ENCODE data around the gene HOXC10. TPM values are rescaled to one million over a fixed set of nuclear protein-coding genes. Genes with fewer than 3 reads are reported as not detected.

The HOXC10 gene
- total RNA-seq, 1 donor from 2014 or later = not detected

- H3K27ac Mint-ChIP-seq (ENCODE audit: unreplicated experiment) = no peak overlapping the region
- peaks cover 21% of the 10 kb centered on the region for H3K4me1 Mint-ChIP-seq (ENCODE audit: unreplicated experiment)
- no peak for DNase-seq (ENCODE audit: extremely low spot score, unreplicated experiment)
- H3K27me3 Mint-ChIP-seq (ENCODE audit: unreplicated experiment) = peaks cover 82% of the 10 kb centered on the region
- H3K9me3 Mint-ChIP-seq (ENCODE audit: unreplicated experiment) = peaks cover 4% of the 10 kb centered on the region
- TF ChIP-seq CTCF (IDR thresholded peaks at IDR 0.05) = no peak
- no peak overlapping the region for H3K4me3 Mint-ChIP-seq (ENCODE audit: unreplicated experiment)
- no peaks in the 10 kb centered on the region for H3K36me3 Mint-ChIP-seq (ENCODE audit: unreplicated experiment)
These were observed 49.2 kb downstream of the HOXC10 start for GRCh38 chr12:54033980-54034784.

- peaks cover 4% of the 10 kb centered on the region for H3K9me3 Mint-ChIP-seq (ENCODE audit: unreplicated experiment)
- no peak overlapping the region for H3K27ac Mint-ChIP-seq (ENCODE audit: unreplicated experiment)
- peaks cover 83% of the 10 kb centered on the region for H3K27me3 Mint-ChIP-seq (ENCODE audit: unreplicated experiment)
- no peaks in the 10 kb centered on the region for H3K36me3 Mint-ChIP-seq (ENCODE audit: unreplicated experiment)
- H3K4me1 Mint-ChIP-seq (ENCODE audit: unreplicated experiment) = peaks cover 16% of the 10 kb centered on the region
- TF ChIP-seq CTCF (IDR thresholded peaks at IDR 0.05) = no peak
- no peak for DNase-seq (ENCODE audit: extremely low spot score, unreplicated experiment)
- H3K4me3 Mint-ChIP-seq (ENCODE audit: unreplicated experiment) = no peak overlapping the region
These were observed 49.9 kb downstream of the HOXC10 start for GRCh38 chr12:54034785-54035310.

GRCh38 chr12:54035568-54036264, 50.8 kb downstream of the HOXC10 start:
- H3K4me1 Mint-ChIP-seq (ENCODE audit: unreplicated experiment) = peaks cover 11% of the 10 kb centered on the region
- H3K27ac Mint-ChIP-seq (ENCODE audit: unreplicated experiment) = no peak overlapping the region
- DNase-seq (ENCODE audit: extremely low spot score, unreplicated experiment) = no peak
- H3K4me3 Mint-ChIP-seq (ENCODE audit: unreplicated experiment) = no peak overlapping the region
- H3K9me3 Mint-ChIP-seq (ENCODE audit: unreplicated experiment) = peaks cover 4% of the 10 kb centered on the region
- no peak for TF ChIP-seq CTCF (IDR thresholded peaks at IDR 0.05)
- H3K27me3 Mint-ChIP-seq (ENCODE audit: unreplicated experiment) = peaks cover 86% of the 10 kb centered on the region
- no peaks in the 10 kb centered on the region for H3K36me3 Mint-ChIP-seq (ENCODE audit: unreplicated experiment)

GRCh38 chr12:54036620-54037359, 51.8 kb downstream of the HOXC10 start:
- Mint-ChIP-seq H3K36me3 (ENCODE audit: unreplicated experiment) (no peaks in the 10 kb centered on the region), H3K9me3 (ENCODE audit: unreplicated experiment) (peaks cover 4% of the 10 kb centered on the region), H3K4me1 (ENCODE audit: unreplicated experiment) (peaks cover 7% of the 10 kb centered on the region), H3K27ac (ENCODE audit: unreplicated experiment) (no peak overlapping the region), H3K4me3 (ENCODE audit: unreplicated experiment) (no peak overlapping the region), H3K27me3 (ENCODE audit: unreplicated experiment) (peaks cover 83% of the 10 kb centered on the region)
- DNase-seq (ENCODE audit: extremely low spot score, unreplicated experiment) = no peak
- no peak for TF ChIP-seq CTCF (IDR thresholded peaks at IDR 0.05)

Measured in osteocyte (in vitro differentiated cells).